Mucosa of rectum (tissue), 2 donors: ENCODE results near the gene MTG2.

Experiments used
- H3K27ac ChIP-seq, 2 donors: one replicate each; pipeline ENCODE4 v1.7.0; 2013; ENCODE audit warnings: inconsistent platforms in 2 of 2, low read depth in 2 of 2, low read length in 2 of 2
- H3K27me3 ChIP-seq, 2 donors: one replicate each; pipeline ENCODE4 v1.7.0; 2013; ENCODE audit warnings: low read length in 2 of 2; ENCODE audit not compliant: control insufficient read depth in 2 of 2, insufficient read depth in 2 of 2
- H3K36me3 ChIP-seq, 2 donors: one replicate each; pipeline ENCODE4 v1.7.0; 2013; ENCODE audit warnings: low read length in 2 of 2; ENCODE audit not compliant: control insufficient read depth in 2 of 2, insufficient read depth in 2 of 2
- H3K4me1 ChIP-seq, 2 donors: one replicate each; pipeline ENCODE4 v1.7.0; 2013; ENCODE audit warnings: low read length in 2 of 2, mild to moderate bottlenecking in 1 of 2; ENCODE audit not compliant: control insufficient read depth in 2 of 2, insufficient read depth in 2 of 2
- H3K4me3 ChIP-seq, 2 donors: one replicate each; pipeline ENCODE4 v1.7.0; 2013; ENCODE audit warnings: low read length in 2 of 2
- H3K9ac ChIP-seq, 2 donors: one replicate each; pipeline ENCODE4 v1.7.0; 2013; ENCODE audit warnings: low read length in 2 of 2, low read depth in 1 of 2, mild to moderate bottlenecking in 1 of 2
- H3K9me3 ChIP-seq, 2 donors: one replicate each; pipeline ENCODE4 v1.7.0; 2013; ENCODE audit warnings: low read length in 2 of 2; ENCODE audit not compliant: control insufficient read depth in 2 of 2
- donor health status: healthy.
- donor health status: Normal muscosa, but diverticular disease.

The MTG2 gene

GRCh38 chr20:62211769-62212288 lies 29.0 kb downstream of the MTG2 start:
- Histone ChIP-seq H3K27ac (no peak overlapping the region), H3K27me3 (peaks cover 23 to 36% of the 10 kb centered on the region in 2 donors), H3K9me3 (no peaks in the 10 kb centered on the region), H3K36me3 (no peaks in the 10 kb centered on the region), H3K9ac (no peak overlapping the region), H3K4me1 (no peaks in the 10 kb centered on the region), H3K4me3 (no peak overlapping the region)

- no peaks in the 10 kb centered on the region for H3K4me1 ChIP-seq
- no peak overlapping the region for H3K9ac ChIP-seq
- no peak overlapping the region for H3K27ac ChIP-seq
- H3K27me3 ChIP-seq = peaks cover 23 to 40% of the 10 kb centered on the region in 2 donors
- H3K9me3 ChIP-seq = no peaks in the 10 kb centered on the region
- H3K36me3 ChIP-seq = no peaks in the 10 kb centered on the region
- no peak overlapping the region for H3K4me3 ChIP-seq
Observed at GRCh38 chr20:62212299-62212698, 29.5 kb downstream of the MTG2 start.

- H3K4me3 ChIP-seq = no peak overlapping the region
- H3K36me3 ChIP-seq = no peaks in the 10 kb centered on the region
- no peaks in the 10 kb centered on the region for H3K4me1 ChIP-seq
- no peaks in the 10 kb centered on the region for H3K9me3 ChIP-seq
- peaks cover 36 to 57% of the 10 kb centered on the region in 2 donors for H3K27me3 ChIP-seq
- no peak overlapping the region for H3K9ac ChIP-seq
- H3K27ac ChIP-seq = no peak overlapping the region
Observed at GRCh38 chr20:62214067-62214466, 31.2 kb downstream of the MTG2 start.

- Histone ChIP-seq H3K4me3 (no peak overlapping the region), H3K27ac (no peak overlapping the region), H3K27me3 (peaks cover 30 to 61% of the 10 kb centered on the region in 2 donors), H3K4me1 (peaks cover 0 to 4% of the 10 kb centered on the region in 2 donors), H3K9me3 (no peaks in the 10 kb centered on the region), H3K36me3 (no peaks in the 10 kb centered on the region), H3K9ac (no peak overlapping the region)
Observed at GRCh38 chr20:62215020-62215990, 32.5 kb downstream of the MTG2 start.

GRCh38 chr20:62215991-62216635 lies 33.3 kb downstream of the MTG2 start:
- Histone ChIP-seq H3K27me3 (peaks cover 33 to 59% of the 10 kb centered on the region in 2 donors), H3K9me3 (no peaks in the 10 kb centered on the region), H3K4me3 (no peak overlapping the region), H3K4me1 (peaks cover 0 to 7% of the 10 kb centered on the region in 2 donors), H3K9ac (no peak overlapping the region), H3K27ac (no peak overlapping the region), H3K36me3 (no peaks in the 10 kb centered on the region)

- H3K4me3 ChIP-seq = no peak overlapping the region
- peaks cover 32 to 58% of the 10 kb centered on the region in 2 donors for H3K27me3 ChIP-seq
- peaks cover 0 to 7% of the 10 kb centered on the region in 2 donors for H3K4me1 ChIP-seq
- no peaks in the 10 kb centered on the region for H3K36me3 ChIP-seq
- H3K27ac ChIP-seq = no peak overlapping the region
- no peak overlapping the region for H3K9ac ChIP-seq
- H3K9me3 ChIP-seq = no peaks in the 10 kb centered on the region
Observed at GRCh38 chr20:62216636-62217566, 34.1 kb downstream of the MTG2 start.

- Histone ChIP-seq H3K27me3 (peaks cover 37 to 61% of the 10 kb centered on the region in 2 donors), H3K9ac (no peak overlapping the region), H3K36me3 (no peaks in the 10 kb centered on the region), H3K27ac (no peak overlapping the region), H3K9me3 (no peaks in the 10 kb centered on the region), H3K4me3 (no peak overlapping the region), H3K4me1 (peaks cover 0 to 7% of the 10 kb centered on the region in 2 donors)
Observed at GRCh38 chr20:62217913-62218773, 35.3 kb downstream of the MTG2 start.

- H3K36me3 ChIP-seq = no peaks in the 10 kb centered on the region
- H3K4me3 ChIP-seq = no peak overlapping the region
- peaks cover 40 to 54% of the 10 kb centered on the region in 2 donors for H3K27me3 ChIP-seq
- H3K4me1 ChIP-seq = peaks cover 0 to 7% of the 10 kb centered on the region in 2 donors
- no peak overlapping the region for H3K27ac ChIP-seq
- no peaks in the 10 kb centered on the region for H3K9me3 ChIP-seq
- H3K9ac ChIP-seq = no peak overlapping the region
Observed at GRCh38 chr20:62219101-62219991, 36.5 kb downstream of the MTG2 start.
